ENCODE data around the gene FARP1.

DNA sequence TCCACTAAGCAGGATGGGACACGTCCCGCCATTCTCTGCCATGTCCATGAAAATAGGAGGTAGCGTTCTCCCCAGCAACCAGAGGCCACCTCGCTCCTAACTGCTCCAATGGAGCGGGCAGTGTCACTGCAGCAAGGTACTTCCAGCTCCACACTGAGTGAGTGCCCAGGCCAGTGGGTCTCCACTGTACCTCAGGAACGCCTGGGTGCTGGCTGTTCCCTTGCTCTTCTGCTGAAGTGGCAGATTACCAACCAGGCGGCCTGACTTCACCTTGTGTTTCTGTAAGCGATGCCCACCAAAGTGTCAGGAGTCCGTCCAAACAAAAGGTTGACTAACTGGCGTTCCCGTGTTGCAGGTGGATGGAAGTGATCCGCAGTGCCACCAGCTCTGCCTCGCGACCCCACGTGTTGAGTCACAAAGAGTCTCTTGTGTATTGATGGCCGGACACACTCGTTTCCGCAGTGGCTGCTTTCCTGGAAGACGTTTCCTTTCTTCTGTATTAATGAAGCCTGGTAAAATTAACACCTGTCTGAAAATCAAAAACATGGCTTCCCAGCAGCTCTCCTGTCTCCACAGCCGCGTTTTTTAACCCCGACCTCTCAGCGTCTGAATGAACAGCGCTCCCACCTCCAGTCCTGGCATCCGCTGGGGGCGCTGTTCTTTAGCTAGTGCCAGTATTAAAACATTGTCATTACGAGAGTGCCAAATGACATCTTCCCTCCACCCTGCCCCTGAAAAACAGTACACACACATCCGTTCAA, 305.2 kb downstream of the FARP1 start:
- no peak for TF ChIP-seq CEBPB (IDR thresholded peaks at IDR 0.05)
- no peak for TF ChIP-seq POLR2AphosphoS2 (conservative IDR thresholded peaks at IDR 0.05; ENCODE audit: low read length)
- TF ChIP-seq, protein P1, sequence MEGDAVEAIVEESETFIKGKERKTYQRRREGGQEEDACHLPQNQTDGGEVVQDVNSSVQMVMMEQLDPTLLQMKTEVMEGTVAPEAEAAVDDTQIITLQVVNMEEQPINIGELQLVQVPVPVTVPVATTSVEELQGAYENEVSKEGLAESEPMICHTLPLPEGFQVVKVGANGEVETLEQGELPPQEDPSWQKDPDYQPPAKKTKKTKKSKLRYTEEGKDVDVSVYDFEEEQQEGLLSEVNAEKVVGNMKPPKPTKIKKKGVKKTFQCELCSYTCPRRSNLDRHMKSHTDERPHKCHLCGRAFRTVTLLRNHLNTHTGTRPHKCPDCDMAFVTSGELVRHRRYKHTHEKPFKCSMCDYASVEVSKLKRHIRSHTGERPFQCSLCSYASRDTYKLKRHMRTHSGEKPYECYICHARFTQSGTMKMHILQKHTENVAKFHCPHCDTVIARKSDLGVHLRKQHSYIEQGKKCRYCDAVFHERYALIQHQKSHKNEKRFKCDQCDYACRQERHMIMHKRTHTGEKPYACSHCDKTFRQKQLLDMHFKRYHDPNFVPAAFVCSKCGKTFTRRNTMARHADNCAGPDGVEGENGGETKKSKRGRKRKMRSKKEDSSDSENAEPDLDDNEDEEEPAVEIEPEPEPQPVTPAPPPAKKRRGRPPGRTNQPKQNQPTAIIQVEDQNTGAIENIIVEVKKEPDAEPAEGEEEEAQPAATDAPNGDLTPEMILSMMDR (IDR thresholded peaks at IDR 0.05): peak; percentile 55
- TF ChIP-seq, protein P2, sequence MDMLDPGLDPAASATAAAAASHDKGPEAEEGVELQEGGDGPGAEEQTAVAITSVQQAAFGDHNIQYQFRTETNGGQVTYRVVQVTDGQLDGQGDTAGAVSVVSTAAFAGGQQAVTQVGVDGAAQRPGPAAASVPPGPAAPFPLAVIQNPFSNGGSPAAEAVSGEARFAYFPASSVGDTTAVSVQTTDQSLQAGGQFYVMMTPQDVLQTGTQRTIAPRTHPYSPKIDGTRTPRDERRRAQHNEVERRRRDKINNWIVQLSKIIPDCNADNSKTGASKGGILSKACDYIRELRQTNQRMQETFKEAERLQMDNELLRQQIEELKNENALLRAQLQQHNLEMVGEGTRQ (IDR thresholded peaks at IDR 0.05): no peak
- TF ChIP-seq EP300 (IDR thresholded peaks at IDR 0.05): no peak
- peak; percentile 22 to 45; a peak in 2 of 5 replicates for TF ChIP-seq RAD21 (conservative IDR thresholded peaks at IDR 0.05 in 1 of 2, IDR thresholded peaks at IDR 0.05 in 1 of 2)
- TF ChIP-seq POLR2A (IDR thresholded peaks at IDR 0.05; ENCODE audit: low read length): no peak
- no peak for TF ChIP-seq KDM1A (IDR thresholded peaks at IDR 0.05; ENCODE audit: low read depth)
- TF ChIP-seq, protein P3, sequence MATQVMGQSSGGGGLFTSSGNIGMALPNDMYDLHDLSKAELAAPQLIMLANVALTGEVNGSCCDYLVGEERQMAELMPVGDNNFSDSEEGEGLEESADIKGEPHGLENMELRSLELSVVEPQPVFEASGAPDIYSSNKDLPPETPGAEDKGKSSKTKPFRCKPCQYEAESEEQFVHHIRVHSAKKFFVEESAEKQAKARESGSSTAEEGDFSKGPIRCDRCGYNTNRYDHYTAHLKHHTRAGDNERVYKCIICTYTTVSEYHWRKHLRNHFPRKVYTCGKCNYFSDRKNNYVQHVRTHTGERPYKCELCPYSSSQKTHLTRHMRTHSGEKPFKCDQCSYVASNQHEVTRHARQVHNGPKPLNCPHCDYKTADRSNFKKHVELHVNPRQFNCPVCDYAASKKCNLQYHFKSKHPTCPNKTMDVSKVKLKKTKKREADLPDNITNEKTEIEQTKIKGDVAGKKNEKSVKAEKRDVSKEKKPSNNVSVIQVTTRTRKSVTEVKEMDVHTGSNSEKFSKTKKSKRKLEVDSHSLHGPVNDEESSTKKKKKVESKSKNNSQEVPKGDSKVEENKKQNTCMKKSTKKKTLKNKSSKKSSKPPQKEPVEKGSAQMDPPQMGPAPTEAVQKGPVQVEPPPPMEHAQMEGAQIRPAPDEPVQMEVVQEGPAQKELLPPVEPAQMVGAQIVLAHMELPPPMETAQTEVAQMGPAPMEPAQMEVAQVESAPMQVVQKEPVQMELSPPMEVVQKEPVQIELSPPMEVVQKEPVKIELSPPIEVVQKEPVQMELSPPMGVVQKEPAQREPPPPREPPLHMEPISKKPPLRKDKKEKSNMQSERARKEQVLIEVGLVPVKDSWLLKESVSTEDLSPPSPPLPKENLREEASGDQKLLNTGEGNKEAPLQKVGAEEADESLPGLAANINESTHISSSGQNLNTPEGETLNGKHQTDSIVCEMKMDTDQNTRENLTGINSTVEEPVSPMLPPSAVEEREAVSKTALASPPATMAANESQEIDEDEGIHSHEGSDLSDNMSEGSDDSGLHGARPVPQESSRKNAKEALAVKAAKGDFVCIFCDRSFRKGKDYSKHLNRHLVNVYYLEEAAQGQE (IDR thresholded peaks at IDR 0.05): no peak
- TF ChIP-seq JUNB (IDR thresholded peaks at IDR 0.05): no peak
- no peak for TF ChIP-seq NFE2L2 (conservative IDR thresholded peaks at IDR 0.05; ENCODE audit: low read length)
- no peak for TF ChIP-seq NR3C1 (IDR thresholded peaks at IDR 0.05)
- TF ChIP-seq PHF8 (IDR thresholded peaks at IDR 0.05; ENCODE audit: borderline replicate concordance, low read depth): no peak
- TF ChIP-seq, protein P4, sequence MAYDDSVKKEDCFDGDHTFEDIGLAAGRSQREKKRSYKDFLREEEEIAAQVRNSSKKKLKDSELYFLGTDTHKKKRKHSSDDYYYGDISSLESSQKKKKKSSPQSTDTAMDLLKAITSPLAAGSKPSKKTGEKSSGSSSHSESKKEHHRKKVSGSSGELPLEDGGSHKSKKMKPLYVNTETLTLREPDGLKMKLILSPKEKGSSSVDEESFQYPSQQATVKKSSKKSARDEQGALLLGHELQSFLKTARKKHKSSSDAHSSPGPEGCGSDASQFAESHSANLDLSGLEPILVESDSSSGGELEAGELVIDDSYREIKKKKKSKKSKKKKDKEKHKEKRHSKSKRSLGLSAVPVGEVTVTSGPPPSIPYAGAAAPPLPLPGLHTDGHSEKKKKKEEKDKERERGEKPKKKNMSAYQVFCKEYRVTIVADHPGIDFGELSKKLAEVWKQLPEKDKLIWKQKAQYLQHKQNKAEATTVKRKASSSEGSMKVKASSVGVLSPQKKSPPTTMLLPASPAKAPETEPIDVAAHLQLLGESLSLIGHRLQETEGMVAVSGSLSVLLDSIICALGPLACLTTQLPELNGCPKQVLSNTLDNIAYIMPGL (CRISPR knock-in tag; IDR thresholded peaks at IDR 0.05; ENCODE audit: borderline replicate concordance): no peak

All from A549 (cell line).